Umbilical cord (tissue), 2 donors: Measurements from ENCODE around the gene PTF1A. TPM values are rescaled to one million over a fixed set of nuclear protein-coding genes. Genes with fewer than 3 reads are reported as not detected.

ENCODE experiments used
- DNase-seq: peaks from one replicate; pipeline ENCODE4 v3.0.0-alpha.2; 2015; ENCODE audit warnings: low spot score
- total RNA-seq: library from RNA; depleted of rRNA; stranded (reverse); fragments of >200 nt; gene quantifications from one replicate; pipeline ENCODE4 v1.2.3, GENCODE V29; 2014; ENCODE audit warnings: low replicate concordance; ENCODE audit not compliant: insufficient read depth

Gene PTF1A
- total RNA-seq, 1 donor from 2014 or later: 7.5 TPM

GRCh38 chr10:23186697-23187096, 5.4 kb upstream of the PTF1A start:
- no peak for DNase-seq

- DNase-seq: no peak
Observed at GRCh38 chr10:23187155-23187554, 5.0 kb upstream of the PTF1A start.

GRCh38 chr10:23189024-23189423, 3.1 kb upstream of the PTF1A start:
- DNase-seq: no peak

GRCh38 chr10:23190872-23191763, 994 bp upstream of the PTF1A start:
- no peak for DNase-seq

GRCh38 chr10:23192712-23193434, 761 bp downstream of the PTF1A start:
- DNase-seq: no peak

GRCh38 chr10:23193435-23194074, 1.4 kb downstream of the PTF1A start:
- no peak for DNase-seq

- no peak for DNase-seq
Observed at GRCh38 chr10:23194471-23194965, 2.4 kb downstream of the PTF1A start.

GRCh38 chr10:23194966-23195845, 3.1 kb downstream of the PTF1A start:
- DNase-seq: no peak

- DNase-seq: no peak
Observed at GRCh38 chr10:23195846-23196600, 3.9 kb downstream of the PTF1A start.

GRCh38 chr10:23196915-23197314, 4.8 kb downstream of the PTF1A start:
- no peak for DNase-seq

- DNase-seq: no peak
Observed at GRCh38 chr10:23197416-23197861, 5.3 kb downstream of the PTF1A start.

- no peak for DNase-seq
Observed at GRCh38 chr10:23198610-23198939, 6.5 kb downstream of the PTF1A start.

GRCh38 chr10:23198940-23199767, 7.0 kb downstream of the PTF1A start:
- DNase-seq: no peak

GRCh38 chr10:23199768-23200511, 7.8 kb downstream of the PTF1A start:
- DNase-seq: no peak

- DNase-seq: no peak
Observed at GRCh38 chr10:23200586-23200985, 8.5 kb downstream of the PTF1A start.

GRCh38 chr10:23200997-23201652, 9.0 kb downstream of the PTF1A start:
- DNase-seq: no peak

- DNase-seq: no peak
Observed at GRCh38 chr10:23201837-23202236, 9.7 kb downstream of the PTF1A start.

- DNase-seq: no peak
Observed at GRCh38 chr10:23202779-23203178, 10.7 kb downstream of the PTF1A start.
